HG02973 (cell line): ENCODE data around the gene SNAPIN.

Source experiments
- ATAC-seq: cut with Tn5 transposase; IDR thresholded peaks from one replicate; pipeline ENCODE4 v1.9.1; 2021; ENCODE audit warnings: moderate library complexity; ENCODE audit not compliant: unreplicated experiment

Gene SNAPIN

GRCh38 chr1:153699768-153700167 lies 41.3 kb downstream of the SNAPIN start:
- ATAC-seq = no peak

GRCh38 chr1:153705484-153705883 lies 47.0 kb downstream of the SNAPIN start:
- ATAC-seq = no peak

DNA sequence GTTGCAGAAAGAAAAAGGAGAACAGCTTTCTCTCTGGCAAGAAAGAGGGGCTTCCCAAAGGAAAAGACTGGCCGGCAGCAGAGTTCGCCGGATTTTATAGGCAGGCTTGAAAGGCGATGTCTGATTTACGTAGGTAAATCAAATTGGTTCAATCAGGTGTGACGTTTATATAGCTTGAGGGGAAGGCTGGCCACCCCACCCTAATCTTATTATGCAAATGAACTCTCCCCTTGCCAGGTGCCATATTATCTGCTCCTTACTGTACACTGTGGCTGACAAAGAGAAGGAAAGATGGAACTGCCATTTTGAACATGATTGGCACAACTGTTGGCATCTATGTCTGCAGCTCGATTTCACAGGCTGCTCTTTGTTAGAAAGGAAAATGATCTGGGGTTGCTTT lies 52.5 kb downstream of the SNAPIN start:
- no peak for ATAC-seq
